Parathyroid adenoma (tissue), 2 donors: ENCODE data around the gene CTSL.

Source experiments
- H2AFZ ChIP-seq: fragments of 300-600 bp; sonication (generic); one replicate; pipeline ENCODE4 v1.7.0; 2017; ENCODE audit warnings: antibody characterized with exemption, mild to moderate bottlenecking
- H3K27ac ChIP-seq: fragments of 300-600 bp; sonication (generic); one replicate; pipeline ENCODE4 v1.7.0; 2017
- H3K27me3 ChIP-seq: fragments of 300-600 bp; sonication (generic); one replicate; pipeline ENCODE4 v1.7.0; 2017; ENCODE audit warnings: low read length; ENCODE audit not compliant: control insufficient read depth, insufficient read depth
- H3K36me3 ChIP-seq: fragments of 300-600 bp; sonication (generic); one replicate; pipeline ENCODE4 v1.7.0; 2017; ENCODE audit warnings: low read length; ENCODE audit not compliant: control insufficient read depth, insufficient read depth
- H3K4me1 ChIP-seq: fragments of 300-600 bp; sonication (generic); one replicate; pipeline ENCODE4 v1.7.0; 2017; ENCODE audit warnings: control low read depth
- H3K4me2 ChIP-seq: fragments of 300-600 bp; sonication (generic); one replicate; pipeline ENCODE4 v1.7.0; 2017; ENCODE audit warnings: low read length
- H3K4me3 ChIP-seq: fragments of 300-600 bp; sonication (generic); one replicate; pipeline ENCODE4 v1.7.0; 2017; ENCODE audit warnings: low read depth, low read length
- H3K79me2 ChIP-seq: fragments of 300-600 bp; sonication (generic); one replicate; pipeline ENCODE4 v1.7.0; 2017; ENCODE audit warnings: control low read depth
- H3K9ac ChIP-seq: fragments of 300-600 bp; sonication (generic); one replicate; pipeline ENCODE4 v1.7.0; 2017; ENCODE audit warnings: mild to moderate bottlenecking
- H3K9me3 ChIP-seq: fragments of 300-600 bp; sonication (generic); one replicate; pipeline ENCODE4 v1.7.0; 2017; ENCODE audit warnings: low read length; ENCODE audit not compliant: control insufficient read depth
- TF ChIP-seq, protein P1 (sequence below): fragments of 300-600 bp; sonication (generic); IDR thresholded peaks from one replicate; pipeline ENCODE4 v1.7.0; 2017; ENCODE audit warnings: antibody characterized with exemption, mild to moderate bottlenecking
- donor health status: primary hyperparathyroidism.

Gene CTSL

DNA sequence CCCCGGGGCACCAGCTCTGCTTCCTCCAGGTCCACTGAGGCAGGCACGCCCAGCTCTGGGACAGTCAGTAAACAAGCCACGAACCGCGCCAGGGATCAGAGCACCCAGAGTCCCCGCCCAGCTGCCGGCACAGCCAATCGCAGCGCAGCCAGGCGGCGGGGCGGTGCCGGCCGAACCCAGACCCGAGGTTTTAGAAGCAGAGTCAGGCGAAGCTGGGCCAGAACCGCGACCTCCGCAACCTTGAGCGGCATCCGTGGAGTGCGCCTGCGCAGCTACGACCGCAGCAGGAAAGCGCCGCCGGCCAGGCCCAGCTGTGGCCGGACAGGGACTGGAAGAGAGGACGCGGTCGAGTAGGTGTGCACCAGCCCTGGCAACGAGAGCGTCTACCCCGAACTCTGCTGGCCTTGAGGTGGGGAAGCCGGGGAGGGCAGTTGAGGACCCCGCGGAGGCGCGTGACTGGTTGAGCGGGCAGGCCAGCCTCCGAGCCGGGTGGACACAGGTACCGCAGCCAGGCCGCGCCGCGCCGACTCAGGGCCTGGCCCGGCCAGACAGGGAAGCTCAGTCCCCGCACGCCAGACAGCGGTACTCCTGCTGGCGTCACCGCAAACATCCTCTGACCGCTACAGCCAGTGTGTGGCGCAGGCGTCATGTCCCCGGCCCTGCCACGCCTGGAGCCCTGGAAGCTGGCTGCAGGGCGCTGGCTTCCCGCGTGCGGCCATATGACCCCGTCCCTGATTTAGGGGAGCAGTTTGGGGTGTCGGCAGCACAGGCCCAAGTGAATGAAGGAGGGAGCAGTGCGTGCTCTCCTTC, at the start of gene CTSL:
TSS of gene CTSL (plus strand) at position 220 of the 810 bp plus-strand sequence. CDS start 1,485 bp downstream, outside the sequence.
- H3K9ac ChIP-seq, result peak within 1 kb of the TSS; percentile 87
- peak within 1 kb of the TSS; percentile 80 for H3K4me3 ChIP-seq
- no peaks in the 10 kb centered on the region for H3K4me1 ChIP-seq
- peak within 1 kb of the TSS; percentile 91 for H3K27ac ChIP-seq
- H3K27me3 ChIP-seq, result no peaks in the 10 kb centered on the region
- peak within 1 kb of the TSS; percentile 96 for H2AFZ ChIP-seq
- TF ChIP-seq, protein P1, sequence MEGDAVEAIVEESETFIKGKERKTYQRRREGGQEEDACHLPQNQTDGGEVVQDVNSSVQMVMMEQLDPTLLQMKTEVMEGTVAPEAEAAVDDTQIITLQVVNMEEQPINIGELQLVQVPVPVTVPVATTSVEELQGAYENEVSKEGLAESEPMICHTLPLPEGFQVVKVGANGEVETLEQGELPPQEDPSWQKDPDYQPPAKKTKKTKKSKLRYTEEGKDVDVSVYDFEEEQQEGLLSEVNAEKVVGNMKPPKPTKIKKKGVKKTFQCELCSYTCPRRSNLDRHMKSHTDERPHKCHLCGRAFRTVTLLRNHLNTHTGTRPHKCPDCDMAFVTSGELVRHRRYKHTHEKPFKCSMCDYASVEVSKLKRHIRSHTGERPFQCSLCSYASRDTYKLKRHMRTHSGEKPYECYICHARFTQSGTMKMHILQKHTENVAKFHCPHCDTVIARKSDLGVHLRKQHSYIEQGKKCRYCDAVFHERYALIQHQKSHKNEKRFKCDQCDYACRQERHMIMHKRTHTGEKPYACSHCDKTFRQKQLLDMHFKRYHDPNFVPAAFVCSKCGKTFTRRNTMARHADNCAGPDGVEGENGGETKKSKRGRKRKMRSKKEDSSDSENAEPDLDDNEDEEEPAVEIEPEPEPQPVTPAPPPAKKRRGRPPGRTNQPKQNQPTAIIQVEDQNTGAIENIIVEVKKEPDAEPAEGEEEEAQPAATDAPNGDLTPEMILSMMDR, result peak; percentile 25
- H3K4me2 ChIP-seq, result peak within 1 kb of the TSS; percentile 79
- no peaks in the 10 kb centered on the region for H3K9me3 ChIP-seq
- no peaks in the 10 kb centered on the region for H3K36me3 ChIP-seq
- no peaks in the 10 kb centered on the region for H3K79me2 ChIP-seq

DNA sequence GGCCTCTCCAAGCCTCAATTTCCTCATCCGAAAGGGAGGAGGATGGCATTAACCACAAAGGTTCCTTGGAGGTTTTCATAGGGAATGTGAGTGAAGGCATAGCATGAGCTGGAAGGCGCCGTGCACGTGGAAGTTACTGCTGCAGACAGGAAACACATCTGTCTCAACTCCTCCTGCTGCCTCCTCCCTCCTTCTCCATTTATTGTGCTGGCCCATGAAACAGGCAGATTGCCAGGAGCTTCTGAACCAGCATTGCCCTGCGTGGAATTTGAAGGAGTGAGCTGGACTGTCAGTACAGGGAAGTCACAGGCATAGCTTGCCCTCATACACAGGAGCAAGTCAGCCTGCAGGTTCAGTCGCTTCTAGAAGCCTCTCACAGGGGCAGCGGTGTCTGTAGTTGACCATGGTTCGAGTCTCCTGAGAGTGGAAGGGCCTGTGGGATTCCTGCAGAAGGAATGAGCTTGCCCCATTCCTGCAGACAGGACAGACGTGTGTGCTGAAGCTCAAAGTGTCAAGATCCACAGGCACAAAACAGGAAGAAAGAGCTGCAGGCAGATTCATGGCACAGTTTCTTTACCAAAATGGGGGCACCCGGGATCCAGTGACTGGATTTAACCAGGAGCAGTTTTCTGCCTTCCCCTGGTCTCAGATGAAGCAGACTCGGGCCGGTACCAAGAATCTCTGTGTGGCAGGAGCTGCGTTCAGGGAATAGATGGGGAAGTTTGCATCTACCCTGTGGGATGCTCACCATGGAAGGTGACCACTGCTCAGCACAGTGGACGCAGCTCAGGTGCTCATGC, 48.7 kb upstream of the CTSL start:
- no peak overlapping the region for H3K27ac ChIP-seq
- no peaks in the 10 kb centered on the region for H3K79me2 ChIP-seq
- no peaks in the 10 kb centered on the region for H3K27me3 ChIP-seq
- H3K4me1 ChIP-seq, result no peaks in the 10 kb centered on the region
- no peaks in the 10 kb centered on the region for H3K36me3 ChIP-seq
- H3K9me3 ChIP-seq, result no peaks in the 10 kb centered on the region
- no peak overlapping the region for H3K9ac ChIP-seq
- no peak overlapping the region for H3K4me2 ChIP-seq
- H2AFZ ChIP-seq, result no peak overlapping the region
- no peak overlapping the region for H3K4me3 ChIP-seq
- TF ChIP-seq, protein P1, result no peak

DNA sequence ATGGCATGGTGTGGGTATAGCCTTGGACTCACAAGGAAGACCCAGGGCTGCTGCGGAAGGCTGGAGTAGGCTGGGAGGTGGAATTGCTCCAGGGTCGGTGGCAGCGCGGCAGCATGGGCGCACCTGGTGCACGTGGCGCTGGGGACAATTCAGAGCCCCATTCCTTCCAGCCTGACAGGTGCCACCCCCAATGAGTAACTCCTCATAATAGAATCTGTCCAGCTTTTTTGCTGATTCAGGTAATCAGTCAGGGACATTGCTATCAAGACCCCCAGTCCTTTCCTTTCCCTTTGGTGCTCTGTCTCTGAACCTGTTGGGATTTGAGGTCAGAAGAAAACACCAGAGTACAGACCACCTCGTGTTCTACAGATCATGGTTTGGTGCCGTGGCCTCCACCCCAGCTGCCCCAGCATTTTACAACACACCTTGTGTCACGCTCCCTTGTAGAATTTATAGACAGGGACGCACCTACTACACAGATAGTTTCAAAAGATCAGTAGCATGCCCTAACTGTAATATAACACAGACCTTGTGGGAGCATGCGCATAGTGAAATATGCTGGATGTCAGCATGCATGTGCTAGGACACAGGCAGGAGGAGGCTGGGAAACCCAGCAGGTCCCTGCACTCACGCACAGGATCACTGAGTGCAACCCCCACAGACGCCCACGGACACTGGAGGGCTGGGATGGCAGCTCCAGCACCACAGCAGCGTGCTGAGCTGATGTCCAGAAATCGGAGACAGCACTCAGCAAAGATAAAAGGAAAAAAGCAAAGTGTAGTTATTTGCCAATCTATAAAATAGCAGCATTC, 47.9 kb upstream of the CTSL start:
- no peak overlapping the region for H3K4me2 ChIP-seq
- H3K4me1 ChIP-seq, result no peaks in the 10 kb centered on the region
- H3K79me2 ChIP-seq, result no peaks in the 10 kb centered on the region
- H3K9me3 ChIP-seq, result no peaks in the 10 kb centered on the region
- no peak overlapping the region for H3K4me3 ChIP-seq
- H3K27ac ChIP-seq, result no peak overlapping the region
- TF ChIP-seq, protein P1, result no peak
- H3K27me3 ChIP-seq, result no peaks in the 10 kb centered on the region
- H3K36me3 ChIP-seq, result no peaks in the 10 kb centered on the region
- H2AFZ ChIP-seq, result no peak overlapping the region
- H3K9ac ChIP-seq, result no peak overlapping the region

DNA sequence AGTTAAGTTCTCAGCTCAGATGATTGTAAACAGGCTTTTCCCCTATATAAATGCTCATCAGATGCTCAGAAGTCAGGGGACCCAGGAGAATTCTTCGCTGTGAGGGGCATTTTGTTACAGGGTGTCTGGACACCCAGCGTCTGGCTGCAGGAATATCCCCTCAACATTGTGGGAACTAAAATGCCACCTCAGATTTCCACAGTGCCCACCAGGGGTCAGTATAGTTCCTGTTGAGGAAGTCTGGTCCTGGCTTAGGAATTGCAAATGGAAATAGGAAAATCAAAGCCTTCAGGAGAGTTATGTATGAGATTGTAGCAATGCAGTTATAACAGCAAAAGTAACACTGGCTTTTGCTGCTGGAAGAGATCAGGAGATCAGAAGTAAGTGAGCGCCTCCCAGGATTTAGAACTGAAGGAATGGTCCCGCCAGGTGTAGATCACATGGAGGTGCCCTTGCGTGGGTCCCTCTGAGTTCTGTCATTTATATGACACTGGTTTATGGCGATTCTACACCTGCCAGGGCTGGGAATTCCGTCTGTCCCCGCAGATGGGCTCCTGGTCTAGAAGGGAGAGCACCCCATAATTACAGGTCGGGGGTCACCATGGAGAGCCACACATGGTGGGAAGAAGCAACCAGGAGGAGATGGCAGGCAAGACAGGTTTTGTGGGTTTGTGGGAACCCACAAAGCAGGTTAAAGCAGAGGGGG, 47.1 kb upstream of the CTSL start:
- TF ChIP-seq, protein P1, result peak; percentile 68
- Histone ChIP-seq H3K4me3 (no peak overlapping the region), H3K4me1 (no peaks in the 10 kb centered on the region), H3K79me2 (no peaks in the 10 kb centered on the region), H3K36me3 (no peaks in the 10 kb centered on the region), H3K9ac (no peak overlapping the region), H2AFZ (no peak overlapping the region), H3K27ac (no peak overlapping the region), H3K27me3 (no peaks in the 10 kb centered on the region), H3K9me3 (no peaks in the 10 kb centered on the region), H3K4me2 (no peak overlapping the region)
